Psoas muscle (tissue), 8 donors: ENCODE results near the gene DNAAF5. TPM values are rescaled to one million over a fixed set of nuclear protein-coding genes. Genes with fewer than 3 reads are reported as not detected.

Experiments used
- ATAC-seq, 4 donors: fragments of 200-7000 bp; cut with Tn5 transposase; one replicate each; pipeline ENCODE4 v1.9.1; 2020; ENCODE audit warnings: moderate library complexity in 3 of 4, mild to moderate bottlenecking in 2 of 4
- DNase-seq, 2 donors: peaks; one replicate each; pipeline ENCODE4 v3.0.0-alpha.2; 2020
- H3K27ac ChIP-seq: fragments of 200-600 bp; one replicate; pipeline ENCODE4 v1.8.0; 2022
- H3K27me3 ChIP-seq, 3 donors: fragments of 200-600 bp in 1 of 3; one replicate each; pipeline versions ENCODE4 v1.6.1 to v1.8.0; 2013 to 2022; ENCODE audit warnings: low read length in 2 of 3, mild to moderate bottlenecking in 2 of 3, moderate library complexity in 1 of 3; ENCODE audit not compliant: insufficient read depth in 3 of 3
- H3K36me3 ChIP-seq, 2 donors: fragments of 200-600 bp in 1 of 2; one replicate each; pipeline versions ENCODE4 v1.6.1 to v1.8.0; 2013 to 2022; ENCODE audit warnings: low read depth in 1 of 2, mild to moderate bottlenecking in 1 of 2, moderate library complexity in 1 of 2; ENCODE audit not compliant: insufficient read depth in 1 of 2
- H3K4me1 ChIP-seq: fragments of 200-600 bp; one replicate; pipeline ENCODE4 v1.8.0; 2022
- H3K4me3 ChIP-seq: fragments of 200-600 bp; one replicate; pipeline ENCODE4 v1.8.0; 2022; ENCODE audit warnings: mild to moderate bottlenecking
- H3K9me3 ChIP-seq: fragments of 200-600 bp; one replicate; pipeline ENCODE4 v1.8.0; 2022
- CTCF ChIP-seq: fragments of 200-600 bp; IDR thresholded peaks from one replicate; pipeline ENCODE4 v1.8.0; 2022; ENCODE audit warnings: antibody characterized with exemption
- WGBS, 3 donors: extraction: QIAGEN DNeasy Blood & Tissue Kit; methylation state at CpG; one replicate each; pipeline versions ENCODE4 v1.1.6 to v1.1.7; 2013; 5-methylcytosine and 5-hydroxymethylcytosine counted together
- intact Hi-C, 2 donors: fragments of 100-400 bp; cut with DNase I; formaldehyde crosslinking; loops; one replicate each; pipeline versions ENCODE4 v1.11.0 to v1.14.2; 2022
- polyA plus RNA-seq, 3 donors: library from polyadenylated mRNA; stranded (reverse); fragments of 200-250 nt; gene quantifications; one replicate each; pipeline ENCODE4 v1.2.3, GENCODE V29; 2013
- total RNA-seq, 4 donors: library from RNA; stranded (reverse); fragmentation: NEBNext Ultra II Directional in 2 of 4; extraction: Animal tissue kit (Norgen Biotek cat#: 25700) in 2 of 4; gene quantifications; one replicate each; pipeline versions ENCODE4 v1.2.1 to v1.2.4, GENCODE V29; 2021 to 2023
- donor health status: healthy with polysubstance abuse.
- donor health status: DM: no; HTN: no; CAD: no; lungs with moderate emphysema.
- donor health status: Bipolar disorder and iron deficiency.
- donor health status: healthy.
- donor health status: DM: yes; HTN: yes; CAD: no.
- donor health status: DM: no; HTN: no; CAD: no.
- donor health status: DM: no; HTN: no; CAD: no.
- donor health status: DM: yes; HTN: yes; CAD: no.

The DNAAF5 gene
- total and polyA plus RNA-seq, 7 donors: 9.3 to 26.7 (median 17.8) TPM

GRCh38 chr7:690478-691360 is 35.8 kb upstream of the DNAAF5 start:
- no peak overlapping the region for H3K4me3 ChIP-seq
- WGBS, 3 donors: 96 to 98% (median 97%) methylated on average over 27 of the region's 27 CpGs
- no peaks in the 10 kb centered on the region for H3K27me3 ChIP-seq
- H3K9me3 ChIP-seq: peaks cover 18% of the 10 kb centered on the region
- no peak for TF ChIP-seq CTCF
- intact Hi-C loops: no loop called here
- no peaks in the 10 kb centered on the region for H3K36me3 ChIP-seq
- ATAC-seq (no peak), DNase-seq (peak in 1 of 2 donors; percentile 24)
- no peaks in the 10 kb centered on the region for H3K4me1 ChIP-seq
- H3K27ac ChIP-seq: no peak overlapping the region

- DNase-seq (peak in 1 of 2 donors; percentile 31), ATAC-seq (no peak)
- H3K27me3 ChIP-seq: no peaks in the 10 kb centered on the region
- H3K4me3 ChIP-seq: no peak overlapping the region
- 92 to 95% (median 94%) methylated on average over 25 of the region's 25 CpGs for WGBS, 3 donors
- H3K4me1 ChIP-seq: no peaks in the 10 kb centered on the region
- TF ChIP-seq CTCF: no peak
- H3K27ac ChIP-seq: no peak overlapping the region
- H3K36me3 ChIP-seq: no peaks in the 10 kb centered on the region
- intact Hi-C loops: no loop called here
- peaks cover 10% of the 10 kb centered on the region for H3K9me3 ChIP-seq
Observed at GRCh38 chr7:691361-692045, 35.0 kb upstream of the DNAAF5 start.

GRCh38 chr7:693280-693679 is 33.2 kb upstream of the DNAAF5 start:
- Histone ChIP-seq H3K9me3 (no peaks in the 10 kb centered on the region), H3K36me3 (no peaks in the 10 kb centered on the region), H3K27me3 (no peaks in the 10 kb centered on the region), H3K27ac (no peak overlapping the region), H3K4me3 (no peak overlapping the region), H3K4me1 (no peaks in the 10 kb centered on the region)
- DNase-seq (peak in 1 of 2 donors; percentile 39), ATAC-seq (no peak)
- intact Hi-C loops: no loop called here
- WGBS, 3 donors: 94 to 96% (median 95%) methylated on average over 22 of the region's 22 CpGs
- no peak for TF ChIP-seq CTCF

- H3K4me3 ChIP-seq: no peak overlapping the region
- ATAC-seq: no peak
- H3K9me3 ChIP-seq: no peaks in the 10 kb centered on the region
- no peaks in the 10 kb centered on the region for H3K36me3 ChIP-seq
- no peak for DNase-seq
- no peaks in the 10 kb centered on the region for H3K27me3 ChIP-seq
- intact Hi-C loops: no loop called here
- H3K4me1 ChIP-seq: no peaks in the 10 kb centered on the region
- no peak overlapping the region for H3K27ac ChIP-seq
- no peak for TF ChIP-seq CTCF
- 86 to 89% (median 86%) methylated on average over 9 of the region's 9 CpGs for WGBS, 3 donors
Observed at GRCh38 chr7:696426-696811, 30.1 kb upstream of the DNAAF5 start.
